AG08396 (cell line): ENCODE measurements around the gene RECK.
A peak's percentile ranks its signal among the peaks of the same experiment; 100 is the strongest.

Experiments used
- DNase-seq: peaks from one replicate; pipeline ENCODE4 v3.0.0; 2012; ENCODE audit warnings: low spot score, mixed read lengths

The RECK gene

GRCh38 chr9:36138496-36138895 lies 101.8 kb downstream of the RECK start:
- no peak for DNase-seq

GRCh38 chr9:36138901-36139300 lies 102.2 kb downstream of the RECK start:
- DNase-seq: no peak

- DNase-seq: no peak
Measured at GRCh38 chr9:36140086-36141084, 103.7 kb downstream of the RECK start.

- no peak for DNase-seq
Measured at GRCh38 chr9:36141288-36141687, 104.6 kb downstream of the RECK start.

- no peak for DNase-seq
Measured at GRCh38 chr9:36141761-36142160, 105.0 kb downstream of the RECK start.

GRCh38 chr9:36142510-36143244 lies 106.0 kb downstream of the RECK start:
- no peak for DNase-seq

GRCh38 chr9:36143245-36143641 lies 106.5 kb downstream of the RECK start:
- no peak for DNase-seq

GRCh38 chr9:36144309-36145232 lies 107.9 kb downstream of the RECK start:
- no peak for DNase-seq

GRCh38 chr9:36145970-36146369 lies 109.3 kb downstream of the RECK start:
- DNase-seq: no peak

- DNase-seq: no peak
Measured at GRCh38 chr9:36146651-36147050, 109.9 kb downstream of the RECK start.

- DNase-seq: no peak
Measured at GRCh38 chr9:36147441-36148175, 110.9 kb downstream of the RECK start.

GRCh38 chr9:36148311-36149051 lies 111.8 kb downstream of the RECK start:
- peak; percentile 94 for DNase-seq

GRCh38 chr9:36149197-36149596 lies 112.5 kb downstream of the RECK start:
- peak; percentile 62 for DNase-seq

- no peak for DNase-seq
Measured at GRCh38 chr9:36150574-36151315, 114.0 kb downstream of the RECK start.

GRCh38 chr9:36151316-36152210 lies 114.8 kb downstream of the RECK start:
- DNase-seq: no peak

GRCh38 chr9:36152741-36153438 lies 116.2 kb downstream of the RECK start:
- no peak for DNase-seq

- no peak for DNase-seq
Measured at GRCh38 chr9:36153746-36154145, 117.0 kb downstream of the RECK start.

GRCh38 chr9:36154331-36154952 lies 117.7 kb downstream of the RECK start:
- no peak for DNase-seq
